WI38 (cell line): ENCODE results near the gene DUOXA2.
"Not testable (repeated sequence)": the region's sequence is repeated elsewhere in the genome, so short reads cannot be mapped to it uniquely, and the experiment has no call there.

ENCODE experiments used
- H3K4me3 ChIP-seq: 2 replicates; pipeline ENCODE4 v1.5.1; 2011; ENCODE audit warnings: low read depth, mild to moderate bottlenecking, control low read depth, low read length
- CTCF ChIP-seq: IDR thresholded peaks from 2 replicates; pipeline ENCODE4 v1.5.1; 2012; ENCODE audit warnings: low read depth, mild to moderate bottlenecking, control low read depth, low read length

Gene DUOXA2

GRCh38 chr15:45131510-45131909 lies 17.4 kb downstream of the DUOXA2 start:
- TF ChIP-seq CTCF: no peak
- no peak overlapping the region for H3K4me3 ChIP-seq

- H3K4me3 ChIP-seq: no peak overlapping the region
- no peak for TF ChIP-seq CTCF
These were observed 18.9 kb downstream of the DUOXA2 start for GRCh38 chr15:45132844-45133560.

GRCh38 chr15:45133561-45133920 lies 19.4 kb downstream of the DUOXA2 start:
- no peak overlapping the region for H3K4me3 ChIP-seq
- no peak for TF ChIP-seq CTCF

- TF ChIP-seq CTCF: no peak
- H3K4me3 ChIP-seq: no peak overlapping the region
These were observed 19.9 kb downstream of the DUOXA2 start for GRCh38 chr15:45134046-45134445.

- no peak for TF ChIP-seq CTCF
- no peak overlapping the region for H3K4me3 ChIP-seq
These were observed 20.8 kb downstream of the DUOXA2 start for GRCh38 chr15:45134682-45135604.

GRCh38 chr15:45135705-45136377 lies 21.7 kb downstream of the DUOXA2 start:
- H3K4me3 ChIP-seq: not testable (repeated sequence)

GRCh38 chr15:45136378-45136764 lies 22.2 kb downstream of the DUOXA2 start:
- TF ChIP-seq CTCF: no peak
- no peak overlapping the region for H3K4me3 ChIP-seq
